HepG2 (cell line): ENCODE results near the gene PCBP1. TPM values are rescaled to one million over a fixed set of nuclear protein-coding genes. Genes with fewer than 3 reads are reported as not detected.

Source experiments
- ADNP ChIP-seq: sonication (generic); formaldehyde crosslinking; IDR thresholded peaks from 2 replicates; pipeline ENCODE4 v1.4.0; 2020; ENCODE audit warnings: missing genetic modification reagents
- CBFB ChIP-seq: sonication (generic); formaldehyde crosslinking; IDR thresholded peaks from 2 replicates; pipeline ENCODE4 v1.4.0; 2020; ENCODE audit warnings: missing genetic modification reagents
- CENPX ChIP-seq: sonication (generic); formaldehyde crosslinking; IDR thresholded peaks from 2 replicates; pipeline ENCODE4 v1.9.0; 2021; ENCODE audit warnings: mild to moderate bottlenecking, missing genetic modification reagents, moderate library complexity
- GABPA ChIP-seq, 2 experiments: IDR thresholded peaks; 2 replicates each; pipeline ENCODE4 v1.6.1; 2011 to 2016; ENCODE audit warnings: low read depth in 2 of 2, low read length in 1 of 2, missing biosample characterization in 1 of 2, missing genetic modification characterization in 1 of 2
- HINFP ChIP-seq: sonication (generic); formaldehyde crosslinking; IDR thresholded peaks from 2 replicates; pipeline ENCODE4 v1.4.0; 2020; ENCODE audit warnings: low read depth, mild to moderate bottlenecking, missing genetic modification reagents
- HMG20B ChIP-seq: conservative IDR thresholded peaks from 2 replicates; pipeline ENCODE4 v1.6.1; 2016; ENCODE audit warnings: missing genetic modification reagents, missing compliant biosample characterization
- MED1 ChIP-seq: sonication (generic); formaldehyde crosslinking; IDR thresholded peaks from 2 replicates; pipeline ENCODE4 v1.4.0; 2020; ENCODE audit warnings: missing genetic modification reagents
- MNT ChIP-seq: fragments of 450-650 bp; IDR thresholded peaks from 2 replicates; pipeline ENCODE4 v1.6.1; 2016
- RARG ChIP-seq: sonication (generic); formaldehyde crosslinking; IDR thresholded peaks from 2 replicates; pipeline ENCODE4 v1.4.0; 2020; ENCODE audit warnings: low read depth, mild to moderate bottlenecking, missing genetic modification reagents
- SATB2 ChIP-seq: sonication (generic); formaldehyde crosslinking; IDR thresholded peaks from 2 replicates; pipeline ENCODE4 v1.5.0; 2020; ENCODE audit warnings: missing genetic modification reagents
- SP1 ChIP-seq, 2 experiments: fragments of 450-650 bp in 1 of 2; sonication (generic) in 1 of 2; formaldehyde crosslinking in 1 of 2; IDR thresholded peaks; 2 replicates each; pipeline versions ENCODE4 v1.4.0 to v1.6.1; 2016 to 2020; ENCODE audit warnings: missing genetic modification reagents in 1 of 2
- USF2 ChIP-seq, 2 experiments: sonication (generic) in 1 of 2; formaldehyde crosslinking in 1 of 2; IDR thresholded peaks; 2 replicates each; pipeline versions ENCODE4 v1.5.1 to v1.6.1; 2011 to 2020; ENCODE audit warnings: borderline replicate concordance in 1 of 2, low read depth in 1 of 2, low read length in 1 of 2, mild to moderate bottlenecking in 1 of 2, missing genetic modification reagents in 1 of 2, moderate library complexity in 1 of 2
- XRCC5 ChIP-seq: fragments of 200-400 bp; formaldehyde crosslinking; optimal IDR thresholded peaks from 2 replicates; pipeline ENCODE3; 2017; ENCODE audit warnings: mild to moderate bottlenecking, low read length
- ZNF547 ChIP-seq: sonication (generic); formaldehyde crosslinking; IDR thresholded peaks from 2 replicates; pipeline ENCODE4 v1.5.1; 2020; ENCODE audit warnings: mild to moderate bottlenecking, missing genetic modification reagents
- ZNF629 ChIP-seq: sonication (generic); formaldehyde crosslinking; conservative IDR thresholded peaks from 2 replicates; pipeline ENCODE4 v1.5.0; 2020; ENCODE audit warnings: missing genetic modification reagents
- ZNF768 ChIP-seq: sonication (generic); formaldehyde crosslinking; IDR thresholded peaks from 2 replicates; pipeline ENCODE4 v1.4.0; 2020; ENCODE audit warnings: missing genetic modification reagents
- polyA plus RNA-seq, 8 experiments: library from polyadenylated mRNA; depleted of rRNA in 3 of 8; stranded (reverse) in 7 of 8; unstranded in 1 of 8; fragments of >200 nt; fragmentation: Illumina TruSeq in 4 of 8; extraction: Trizol in 4 of 8; gene quantifications; 2 replicates each; pipeline versions ENCODE4 v1.2.1 to v1.2.3, GENCODE V29; 2011 to 2016; ENCODE audit warnings: low read depth in 4 of 8, missing spikeins in 1 of 8, mixed read lengths in 1 of 8; ENCODE audit not compliant: insufficient read depth in 1 of 8
- total RNA-seq, 5 experiments: library from RNA; depleted of rRNA; stranded (reverse); fragments of >200 nt; fragmentation: Illumina TruSeq; extraction: Trizol; gene quantifications; 2 replicates each; pipeline ENCODE4 v1.2.3, GENCODE V29; 2016; ENCODE audit warnings: low read depth in 1 of 5
- TF ChIP-seq, protein P1 (sequence below): sonication (generic); formaldehyde crosslinking; conservative IDR thresholded peaks from 2 replicates; pipeline ENCODE4 v1.4.0; 2020; ENCODE audit warnings: missing genetic modification reagents
- TF ChIP-seq, protein P2 (sequence below): sonication (generic); formaldehyde crosslinking; IDR thresholded peaks from 2 replicates; pipeline ENCODE4 v1.8.0; 2022; ENCODE audit warnings: mild to moderate bottlenecking, missing genetic modification reagents, moderate library complexity
- TF ChIP-seq, protein P3 (sequence below): sonication (generic); formaldehyde crosslinking; IDR thresholded peaks from 2 replicates; pipeline ENCODE4 v1.5.0; 2020; ENCODE audit warnings: missing genetic modification reagents

The PCBP1 gene
- total and polyA plus RNA-seq, 2 of the 13 experiments (the other 11 are each of a cell fraction or from before 2014, with no cell fraction given), result 32.0 to 137 TPM

DNA sequence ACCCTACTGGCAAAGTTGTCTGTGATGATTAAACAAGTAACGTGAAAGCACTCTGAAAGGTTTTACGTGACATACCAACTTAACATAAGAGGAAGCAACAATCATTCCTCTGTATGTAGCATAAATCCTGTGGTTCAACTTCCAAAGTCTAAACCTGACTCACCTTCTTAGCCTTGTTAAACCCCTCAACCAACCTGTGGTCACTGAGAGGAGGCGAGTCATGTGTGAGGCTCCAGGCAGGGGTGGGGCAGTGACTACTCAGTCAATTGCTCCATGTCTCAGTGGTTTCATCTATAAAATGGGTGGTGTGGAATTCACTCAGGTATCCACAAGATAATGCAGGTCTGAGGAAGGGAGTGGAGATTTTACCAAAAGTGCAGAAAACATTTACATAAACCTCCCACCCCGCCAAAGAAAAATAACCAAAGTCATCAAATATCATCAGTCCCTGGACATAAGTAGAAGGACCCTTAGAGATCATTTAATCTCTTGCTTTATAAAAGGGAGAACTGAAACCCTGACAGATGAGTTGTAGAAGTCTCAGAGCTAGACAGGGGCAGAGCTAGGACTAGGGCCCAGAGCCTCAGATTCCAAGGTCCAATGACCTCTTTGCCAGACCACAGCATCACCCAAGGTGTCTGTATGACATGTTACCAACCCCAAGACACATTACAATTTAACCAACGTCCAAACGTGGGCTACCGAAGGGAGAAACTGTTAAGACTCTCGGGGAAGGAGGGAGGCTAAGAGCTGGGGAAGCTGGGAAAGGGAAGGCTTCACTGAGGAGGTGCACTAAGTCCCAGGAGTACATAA, 3.7 kb upstream of the PCBP1 start (continued):
- TF ChIP-seq ZNF768, result no peak
- peak; percentile 28; the same call in 1 of the 2 replicates for TF ChIP-seq MNT
- TF ChIP-seq, protein P1, sequence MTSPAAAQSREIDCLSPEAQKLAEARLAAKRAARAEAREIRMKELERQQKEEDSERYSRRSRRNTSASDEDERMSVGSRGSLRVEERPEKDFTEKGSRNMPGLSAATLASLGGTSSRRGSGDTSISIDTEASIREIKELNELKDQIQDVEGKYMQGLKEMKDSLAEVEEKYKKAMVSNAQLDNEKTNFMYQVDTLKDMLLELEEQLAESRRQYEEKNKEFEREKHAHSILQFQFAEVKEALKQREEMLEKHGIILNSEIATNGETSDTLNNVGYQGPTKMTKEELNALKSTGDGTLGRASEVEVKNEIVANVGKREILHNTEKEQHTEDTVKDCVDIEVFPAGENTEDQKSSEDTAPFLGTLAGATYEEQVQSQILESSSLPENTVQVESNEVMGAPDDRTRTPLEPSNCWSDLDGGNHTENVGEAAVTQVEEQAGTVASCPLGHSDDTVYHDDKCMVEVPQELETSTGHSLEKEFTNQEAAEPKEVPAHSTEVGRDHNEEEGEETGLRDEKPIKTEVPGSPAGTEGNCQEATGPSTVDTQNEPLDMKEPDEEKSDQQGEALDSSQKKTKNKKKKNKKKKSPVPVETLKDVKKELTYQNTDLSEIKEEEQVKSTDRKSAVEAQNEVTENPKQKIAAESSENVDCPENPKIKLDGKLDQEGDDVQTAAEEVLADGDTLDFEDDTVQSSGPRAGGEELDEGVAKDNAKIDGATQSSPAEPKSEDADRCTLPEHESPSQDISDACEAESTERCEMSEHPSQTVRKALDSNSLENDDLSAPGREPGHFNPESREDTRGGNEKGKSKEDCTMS, result no peak
- no peak for TF ChIP-seq HINFP (CRISPR knock-in tag)
- TF ChIP-seq MED1 (CRISPR knock-in tag), result peak; percentile 26; the same call in 1 of the 2 replicates
- TF ChIP-seq, protein P2, sequence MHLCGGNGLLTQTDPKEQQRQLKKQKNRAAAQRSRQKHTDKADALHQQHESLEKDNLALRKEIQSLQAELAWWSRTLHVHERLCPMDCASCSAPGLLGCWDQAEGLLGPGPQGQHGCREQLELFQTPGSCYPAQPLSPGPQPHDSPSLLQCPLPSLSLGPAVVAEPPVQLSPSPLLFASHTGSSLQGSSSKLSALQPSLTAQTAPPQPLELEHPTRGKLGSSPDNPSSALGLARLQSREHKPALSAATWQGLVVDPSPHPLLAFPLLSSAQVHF, result no peak
- no peak for TF ChIP-seq CENPX
- peak; percentile 97 for TF ChIP-seq ZNF629 (CRISPR knock-in tag)
- no peak for TF ChIP-seq RARG
- TF ChIP-seq ZNF547 (CRISPR knock-in tag), result no peak
- peak; percentile 82 for TF ChIP-seq ADNP (CRISPR knock-in tag)
- TF ChIP-seq SP1 (IDR thresholded peaks at IDR 0.05), result no peak
- TF ChIP-seq SP1 (CRISPR knock-in tag; IDR thresholded peaks at IDR 0.05), result no peak
- TF ChIP-seq GABPA (IDR thresholded peaks at IDR 0.05; ENCODE audit: low read depth, low read length), result no peak
- TF ChIP-seq GABPA (CRISPR knock-in tag; IDR thresholded peaks at IDR 0.05; ENCODE audit: low read depth), result 0 out of 2 replicates have a peak, but pooled peaks have one; percentile 17
- peak; percentile 78 for TF ChIP-seq XRCC5
- TF ChIP-seq USF2 (IDR thresholded peaks at IDR 0.05; ENCODE audit: low read depth, low read length), result no peak
- TF ChIP-seq USF2 (CRISPR knock-in tag; IDR thresholded peaks at IDR 0.05; ENCODE audit: borderline replicate concordance), result no peak
- no peak for TF ChIP-seq HMG20B (CRISPR knock-in tag)
- TF ChIP-seq, protein P3, sequence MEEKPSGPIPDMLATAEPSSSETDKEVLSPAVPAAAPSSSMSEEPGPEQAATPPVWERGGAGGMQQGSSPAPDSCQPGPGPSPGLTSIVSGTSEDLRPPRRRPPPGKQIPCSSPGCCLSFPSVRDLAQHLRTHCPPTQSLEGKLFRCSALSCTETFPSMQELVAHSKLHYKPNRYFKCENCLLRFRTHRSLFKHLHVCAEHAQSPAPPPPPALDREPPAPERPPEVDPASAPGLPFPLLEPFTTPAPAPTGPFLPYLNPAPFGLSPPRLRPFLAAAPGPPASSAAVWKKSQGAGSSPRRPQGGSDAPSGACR (CRISPR knock-in tag), result no peak
- 0 out of 2 replicates have a peak, but pooled peaks have one; percentile 33 for TF ChIP-seq CBFB (CRISPR knock-in tag)
- no peak for TF ChIP-seq SATB2 (CRISPR knock-in tag)
